Suppressor macrophage treated with lipopolysaccharide for 4 hours (primary cell): Measurements from ENCODE around the gene CADPS.

Experiments used
- DNase-seq: peaks from one replicate; pipeline ENCODE4 v3.0.0-alpha.2; 2020

CADPS gene

DNA sequence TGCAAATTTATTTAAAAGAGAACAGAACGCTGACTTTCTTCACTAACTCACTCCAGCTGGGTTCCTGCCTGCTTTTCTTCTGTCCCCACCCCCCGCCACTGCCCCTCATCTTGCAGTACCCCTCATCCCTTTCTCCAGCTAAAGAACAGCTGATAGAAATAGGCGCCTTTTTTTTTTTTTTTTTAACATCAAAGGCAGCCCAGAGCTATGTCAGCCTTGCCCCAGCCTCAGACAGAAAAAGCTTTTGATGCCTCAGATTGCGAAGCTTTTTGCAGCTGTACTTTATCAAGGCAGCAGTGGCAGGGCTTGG lies 1.8 kb downstream of the CADPS start:
- DNase-seq = no peak

DNA sequence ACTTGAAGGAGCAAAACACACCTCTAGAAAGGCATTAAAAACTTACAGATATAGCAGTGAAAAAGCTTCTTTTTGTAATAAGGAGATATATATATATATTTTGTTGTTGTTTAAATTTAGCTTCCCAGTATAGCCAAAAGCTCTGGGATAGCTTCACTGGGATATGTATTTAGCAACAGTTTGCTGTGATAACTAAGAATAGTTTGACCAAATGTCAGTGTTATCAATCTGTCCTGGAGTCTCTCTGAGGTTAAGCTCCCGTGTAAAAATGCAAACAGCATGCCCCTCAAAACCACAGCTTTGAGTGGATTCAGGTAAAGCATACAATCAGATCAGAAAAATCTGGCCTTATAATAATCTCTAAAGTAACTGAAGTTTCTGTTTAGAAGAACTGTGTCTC lies 2.9 kb downstream of the CADPS start:
- DNase-seq = no peak

DNA sequence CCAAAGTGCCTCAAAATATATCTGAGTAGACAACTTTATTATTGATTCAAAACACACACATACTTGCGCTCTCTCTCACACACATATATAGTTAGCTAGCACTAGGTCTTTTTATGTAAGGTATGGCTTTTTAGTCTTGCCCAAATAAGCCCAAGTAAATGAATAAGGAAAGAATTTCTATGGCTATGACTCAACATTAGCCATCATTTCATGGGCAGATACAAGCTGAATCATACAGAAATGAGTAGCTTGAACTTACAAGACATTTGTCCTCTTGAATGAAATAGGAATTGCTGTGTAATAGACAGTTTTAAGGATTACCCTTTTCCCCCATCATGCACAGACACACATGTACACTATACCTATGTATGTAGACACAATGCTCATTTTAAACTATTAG lies 4.9 kb downstream of the CADPS start:
- DNase-seq = no peak

GRCh38 chr3:62863648-62864047 lies 11.6 kb downstream of the CADPS start:
- no peak for DNase-seq

DNA sequence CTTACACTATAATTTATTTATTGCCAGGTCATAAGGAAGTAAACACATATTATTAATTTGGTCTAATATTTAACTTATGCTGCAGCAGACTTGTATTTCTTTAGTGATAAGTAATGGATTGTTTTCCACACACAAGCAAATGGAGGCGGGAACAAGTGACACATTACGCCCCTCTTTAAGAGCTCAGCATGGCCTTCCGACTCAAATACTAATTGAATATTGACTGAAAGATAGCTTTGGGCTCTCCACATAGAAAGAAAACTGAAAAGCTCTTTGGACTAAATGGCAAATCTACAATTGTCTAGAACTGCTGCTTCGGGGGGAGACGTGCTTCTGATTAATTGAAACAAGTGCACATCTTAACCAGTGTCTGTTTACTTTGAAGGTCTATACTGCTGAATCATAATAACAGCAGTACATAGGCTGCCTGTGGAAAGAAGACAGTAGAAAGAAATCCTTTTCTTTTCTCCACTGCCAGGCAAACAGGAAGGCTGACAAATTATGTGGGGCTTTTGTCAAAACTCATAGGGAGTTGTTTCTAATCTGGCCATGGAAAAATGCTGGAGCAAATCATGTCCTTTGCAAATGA lies 15.9 kb downstream of the CADPS start:
- no peak for DNase-seq

DNA sequence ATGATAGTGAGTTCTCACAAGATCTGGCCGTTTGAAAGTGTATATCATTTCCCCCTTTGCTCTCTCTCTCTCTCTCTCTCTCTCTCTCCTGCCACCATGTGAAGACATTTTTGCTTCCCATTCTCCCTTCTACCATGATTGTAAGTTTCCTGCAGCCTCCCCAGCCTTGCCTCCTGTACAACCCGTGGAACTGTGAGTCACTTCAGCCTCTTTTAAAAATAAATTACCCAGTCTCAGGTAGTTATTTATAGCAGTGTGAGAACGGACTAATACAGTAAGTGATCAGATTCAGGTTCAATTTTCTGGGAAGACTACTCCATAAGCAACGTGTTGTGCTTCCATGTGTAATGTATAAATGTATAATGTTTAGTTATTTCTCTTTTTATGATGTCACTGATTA lies 29.2 kb downstream of the CADPS start:
- DNase-seq = no peak

- peak; percentile 25 for DNase-seq
These were observed 31.7 kb downstream of the CADPS start for GRCh38 chr3:62843508-62843907.

DNA sequence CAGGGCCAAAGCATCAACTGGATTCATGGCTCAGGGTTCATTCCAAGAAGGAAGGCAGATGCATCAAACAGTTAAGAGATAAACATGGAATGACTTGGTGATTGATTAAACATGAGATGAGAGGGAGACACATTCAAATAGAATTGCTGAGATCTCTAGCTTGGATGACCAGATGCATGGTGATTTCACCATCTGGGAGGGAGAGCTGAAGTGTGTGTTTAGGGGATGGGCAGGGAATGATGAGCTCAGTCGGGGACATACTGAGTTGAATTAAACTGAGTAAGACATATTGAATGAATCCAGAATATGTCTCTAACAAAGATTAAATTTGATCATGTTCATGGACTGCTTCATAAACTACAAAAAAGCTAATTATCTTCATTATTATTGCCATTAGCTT lies 35.5 kb downstream of the CADPS start:
- no peak for DNase-seq

- DNase-seq = peak; percentile 36
These were observed 38.0 kb downstream of the CADPS start for GRCh38 chr3:62837145-62837787.

GRCh38 chr3:62835554-62836236 lies 39.5 kb downstream of the CADPS start:
- DNase-seq = peak; percentile 69

DNA sequence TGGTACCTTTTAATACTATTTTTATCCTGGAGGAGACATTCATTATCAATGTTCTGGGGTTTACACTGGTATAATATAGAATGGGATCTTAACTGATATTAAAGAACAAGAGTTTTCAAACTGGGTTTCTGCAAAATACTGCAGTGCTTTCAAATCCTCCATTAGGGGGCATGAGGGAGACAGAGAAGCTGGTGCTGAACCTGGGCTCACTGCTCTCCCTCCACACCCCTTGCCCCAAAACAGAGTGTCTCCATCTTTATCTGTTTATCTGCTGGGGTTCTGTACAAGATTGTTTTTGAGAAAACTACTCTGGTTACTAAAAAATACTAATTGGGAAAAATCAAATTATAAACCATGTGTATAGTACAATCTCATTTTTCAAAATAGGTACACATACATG lies 41.7 kb downstream of the CADPS start:
- DNase-seq = peak; percentile 9

- DNase-seq = no peak
These were observed 42.7 kb downstream of the CADPS start for GRCh38 chr3:62832553-62832952.

- no peak for DNase-seq
These were observed 44.4 kb downstream of the CADPS start for GRCh38 chr3:62830727-62831322.

DNA sequence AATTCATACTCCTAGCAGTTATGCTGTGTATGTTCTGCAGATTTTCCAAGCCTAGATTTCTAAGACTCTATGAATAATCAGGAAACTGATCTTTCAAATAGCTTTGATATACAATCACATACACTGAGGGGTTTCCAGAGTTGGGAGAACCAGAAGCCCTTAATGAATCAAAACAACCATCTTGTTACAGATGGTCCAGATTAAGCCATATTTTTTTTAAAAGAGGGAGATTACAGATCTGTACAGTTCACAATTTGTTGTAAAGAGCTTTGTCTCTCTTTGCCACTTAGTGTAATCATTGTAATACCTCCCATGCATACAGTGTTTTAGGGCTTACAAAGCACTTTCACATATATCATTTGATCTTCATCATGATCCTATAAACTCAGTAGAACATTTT lies 47.7 kb downstream of the CADPS start:
- DNase-seq = no peak

DNA sequence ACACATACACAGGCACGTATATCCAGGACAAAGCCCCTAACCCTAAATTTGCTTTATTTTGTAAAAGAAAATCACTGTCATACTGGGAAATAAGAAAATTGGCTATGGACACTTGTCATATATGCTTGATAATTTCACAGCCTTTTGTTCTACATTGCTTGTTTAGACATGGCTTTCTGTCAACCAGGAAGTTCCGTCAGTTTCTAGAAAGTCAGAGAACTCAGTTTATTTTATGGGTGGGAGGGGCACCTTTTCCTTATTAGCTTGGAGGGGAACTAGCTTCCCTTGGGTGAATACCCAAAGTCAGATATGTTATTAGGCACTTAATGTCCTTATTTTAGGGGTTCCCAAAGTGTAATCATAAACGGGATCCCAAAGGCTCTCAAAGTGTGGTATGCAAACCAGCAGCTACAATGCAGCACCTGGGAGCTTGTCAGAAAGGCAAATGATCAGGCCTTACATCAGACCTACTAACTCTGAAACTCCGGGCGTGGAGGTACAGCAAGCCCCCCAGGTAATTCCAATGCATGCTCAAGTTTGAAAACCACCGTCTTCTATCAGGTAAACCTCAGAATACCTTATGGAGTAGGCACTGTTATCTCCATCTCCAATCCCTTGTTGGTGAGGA lies 50.1 kb downstream of the CADPS start:
- DNase-seq = no peak

GRCh38 chr3:62823461-62824050 lies 51.7 kb downstream of the CADPS start:
- DNase-seq = no peak

- no peak for DNase-seq
These were observed 52.3 kb downstream of the CADPS start for GRCh38 chr3:62822905-62823304.

- DNase-seq = no peak
These were observed 56.9 kb downstream of the CADPS start for GRCh38 chr3:62818347-62818746.

DNA sequence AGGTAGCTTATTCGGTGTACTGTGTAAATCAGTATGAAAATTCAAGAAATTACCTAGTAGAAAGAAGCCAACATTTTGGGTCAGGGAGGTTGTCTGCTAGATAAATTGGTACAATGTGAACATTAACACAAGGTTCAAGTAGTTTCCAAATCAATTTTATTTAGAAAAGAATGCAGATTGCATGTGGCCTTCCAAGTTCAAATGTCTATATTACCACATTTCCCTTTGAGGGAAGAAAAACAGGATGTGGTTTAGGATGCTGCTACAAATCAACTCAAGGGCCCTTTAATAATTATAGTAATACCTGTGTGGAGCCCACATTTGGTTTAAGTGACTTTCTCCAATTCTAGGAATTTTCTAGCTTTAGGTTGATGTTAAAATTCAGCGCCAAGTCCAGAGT lies 57.5 kb downstream of the CADPS start:
- no peak for DNase-seq

DNA sequence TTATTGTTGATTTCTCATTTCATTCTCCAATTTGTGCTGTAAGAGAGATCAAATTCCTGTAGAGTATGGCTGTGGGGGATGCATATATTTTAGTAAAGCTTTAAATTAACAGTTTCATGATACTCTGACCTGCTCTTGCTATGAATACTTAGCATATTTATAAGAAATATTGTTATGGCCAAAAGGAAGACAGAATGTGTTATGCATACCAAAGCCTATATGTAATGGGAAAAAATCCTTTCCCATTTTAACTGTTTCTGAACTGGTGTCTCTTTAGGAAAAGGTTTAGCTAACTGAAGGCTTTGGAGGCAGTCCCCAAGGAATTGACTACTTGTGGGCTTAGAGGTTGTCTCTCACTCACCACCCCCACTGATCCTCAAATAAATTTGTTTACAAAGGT lies 59.2 kb downstream of the CADPS start:
- no peak for DNase-seq

- no peak for DNase-seq
These were observed 62.6 kb downstream of the CADPS start for GRCh38 chr3:62812631-62813030.

- DNase-seq = no peak
These were observed 64.1 kb downstream of the CADPS start for GRCh38 chr3:62811119-62811518.

- no peak for DNase-seq
These were observed 65.8 kb downstream of the CADPS start for GRCh38 chr3:62809369-62809768.
